RWPE2 (cell line): ENCODE results near the gene SRM.
"Not testable (repeated sequence)": the region's sequence is repeated elsewhere in the genome, so short reads cannot be mapped to it uniquely, and the experiment has no call there.

Experiments
- ATAC-seq: fragments of 200-7000 bp; cut with Tn5 transposase; 3 replicates; pipeline ENCODE4 v1.9.1; 2021; ENCODE audit warnings: low read depth
- DNase-seq: peaks from one replicate; pipeline ENCODE4 v3.0.0-alpha.2; 2020; ENCODE audit warnings: low spot score
- H3K27ac ChIP-seq: fragments of 450-650 bp; 2 replicates; pipeline ENCODE4 v1.5.1; 2017; ENCODE audit warnings: mild to moderate bottlenecking; ENCODE audit not compliant: poor library complexity, severe bottlenecking
- H3K27me3 ChIP-seq: fragments of 250-450 bp; sonication (Bioruptor Pico); 2 replicates; pipeline ENCODE4 v1.5.1; 2021; ENCODE audit warnings: mild to moderate bottlenecking, moderate library complexity; ENCODE audit not compliant: insufficient read depth, poor library complexity, severe bottlenecking
- H3K36me3 ChIP-seq: fragments of 250-450 bp; sonication (Bioruptor Pico); 2 replicates; pipeline ENCODE4 v1.5.1; 2020; ENCODE audit warnings: low read depth, mild to moderate bottlenecking, moderate library complexity
- H3K4me1 ChIP-seq: fragments of 250-450 bp; sonication (Bioruptor Pico); 2 replicates; pipeline ENCODE4 v1.5.1; 2021; ENCODE audit warnings: mild to moderate bottlenecking, moderate library complexity; ENCODE audit not compliant: insufficient read depth, poor library complexity, severe bottlenecking
- H3K4me3 ChIP-seq: fragments of 250-450 bp; sonication (Bioruptor Pico); 2 replicates; pipeline ENCODE4 v1.5.1; 2021; ENCODE audit warnings: mild to moderate bottlenecking, moderate library complexity; ENCODE audit not compliant: severe bottlenecking
- H3K9me3 ChIP-seq: fragments of 250-450 bp; sonication (Bioruptor Pico); 2 replicates; pipeline ENCODE4 v1.5.1; 2021; ENCODE audit warnings: mild to moderate bottlenecking, moderate library complexity; ENCODE audit not compliant: severe bottlenecking
- CTCF ChIP-seq: fragments of 450-650 bp; IDR thresholded peaks from one replicate; pipeline ENCODE4 v1.5.1; 2017; ENCODE audit warnings: mild to moderate bottlenecking, moderate library complexity; ENCODE audit not compliant: poor library complexity, severe bottlenecking

SRM gene

GRCh38 chr1:11101347-11101746 is 41.5 kb upstream of the SRM start:
- Histone ChIP-seq H3K4me3 (no peak overlapping the region), H3K36me3 (peaks cover 20% of the 10 kb centered on the region), H3K9me3 (no peaks in the 10 kb centered on the region), H3K27ac (no peak overlapping the region), H3K4me1 (no peaks in the 10 kb centered on the region), H3K27me3 (no peaks in the 10 kb centered on the region)
- ATAC-seq: no peak
- TF ChIP-seq CTCF: no peak
- DNase-seq: no peak

- H3K27ac ChIP-seq, H3K4me1 ChIP-seq, H3K27me3 ChIP-seq, DNase-seq, ATAC-seq, H3K4me3 ChIP-seq, H3K9me3 ChIP-seq: not testable (repeated sequence)
- H3K36me3 ChIP-seq: peaks cover 24% of the 10 kb centered on the region
Observed at GRCh38 chr1:11100806-11101205, 41.0 kb upstream of the SRM start.

GRCh38 chr1:11100149-11100493 is 40.3 kb upstream of the SRM start:
- no peak for ATAC-seq
- Histone ChIP-seq H3K4me3 (peak overlapping the region; percentile 87), H3K36me3 (peaks cover 31% of the 10 kb centered on the region), H3K27ac (peak overlapping the region; percentile 49), H3K9me3 (no peaks in the 10 kb centered on the region), H3K27me3 (no peaks in the 10 kb centered on the region), H3K4me1 (no peaks in the 10 kb centered on the region)
- no peak for DNase-seq
- TF ChIP-seq CTCF: no peak

GRCh38 chr1:11099310-11100148 is 39.7 kb upstream of the SRM start, which contains the start of gene EXOSC10:
Gene EXOSC10 (minus strand): TSS chr1:11099869. CDS start chr1:11099831, 38 bp downstream.
- peaks cover 37% of the 10 kb centered on the region for H3K36me3 ChIP-seq
- H3K9me3 ChIP-seq: no peaks in the 10 kb centered on the region
- no peak for TF ChIP-seq CTCF
- peak; percentile 90 for DNase-seq
- peak within 1 kb of the TSS; percentile 49 for H3K27ac ChIP-seq
- ATAC-seq: peak; percentile 92
- H3K27me3 ChIP-seq: no peaks in the 10 kb centered on the region
- no peaks in the 10 kb centered on the region for H3K4me1 ChIP-seq
- H3K4me3 ChIP-seq: peak within 1 kb of the TSS; percentile 87

- H3K4me3 ChIP-seq: peak overlapping the region; percentile 87
- peak overlapping the region; percentile 49 for H3K27ac ChIP-seq
- no peaks in the 10 kb centered on the region for H3K4me1 ChIP-seq
- TF ChIP-seq CTCF: no peak
- DNase-seq (no peak), ATAC-seq (no peak)
- H3K27me3 ChIP-seq: no peaks in the 10 kb centered on the region
- H3K36me3 ChIP-seq: peaks cover 43% of the 10 kb centered on the region
- H3K9me3 ChIP-seq: no peaks in the 10 kb centered on the region
Observed at GRCh38 chr1:11098931-11099309, 39.1 kb upstream of the SRM start.

GRCh38 chr1:11083784-11084183 is 24.0 kb upstream of the SRM start:
- H3K36me3 ChIP-seq: peaks cover 92% of the 10 kb centered on the region
- not testable (repeated sequence) for H3K4me3 ChIP-seq, DNase-seq, H3K4me1 ChIP-seq, H3K27ac ChIP-seq, H3K9me3 ChIP-seq, ATAC-seq, H3K27me3 ChIP-seq
